BE2C (cell line): ENCODE data around the gene ASB9. TPM values are rescaled to one million over a fixed set of nuclear protein-coding genes. Genes with fewer than 3 reads are reported as not detected.
"Not testable (repeated sequence)": the region's sequence is repeated elsewhere in the genome, so short reads cannot be mapped to it uniquely, and the experiment has no call there.

Experiments
- DNase-seq: peaks from one replicate; pipeline ENCODE4 v3.0.0-alpha.2; 2020
- H3K27me3 ChIP-seq: fragments of 250-450 bp; sonication (Bioruptor Pico); 2 replicates; pipeline ENCODE4 v1.5.1; 2020; ENCODE audit warnings: mild to moderate bottlenecking
- H3K36me3 ChIP-seq: fragments of 250-450 bp; sonication (Bioruptor Pico); 2 replicates; pipeline ENCODE4 v1.5.1; 2020; ENCODE audit warnings: mild to moderate bottlenecking
- H3K4me1 ChIP-seq: fragments of 250-450 bp; sonication (Bioruptor Pico); 2 replicates; pipeline ENCODE4 v1.5.1; 2020
- H3K4me3 ChIP-seq: 2 replicates; pipeline ENCODE4 v1.5.1; 2011; ENCODE audit warnings: low read depth, low read length
- H3K9me3 ChIP-seq: fragments of 250-450 bp; sonication (Bioruptor Pico); 2 replicates; pipeline ENCODE4 v1.5.1; 2020
- CTCF ChIP-seq: IDR thresholded peaks from 2 replicates; pipeline ENCODE4 v1.5.1; 2012; ENCODE audit warnings: mild to moderate bottlenecking, low read depth, low read length
- polyA plus RNA-seq: library from polyadenylated mRNA; unstranded; fragments of >200 nt; gene quantifications from one replicate; pipeline ENCODE4 v1.2.1, GENCODE V29; 2012; ENCODE audit warnings: low read depth, missing spikeins; ENCODE audit not compliant: insufficient read length, insufficient read depth

The ASB9 gene
- not detected for polyA plus RNA-seq

DNA sequence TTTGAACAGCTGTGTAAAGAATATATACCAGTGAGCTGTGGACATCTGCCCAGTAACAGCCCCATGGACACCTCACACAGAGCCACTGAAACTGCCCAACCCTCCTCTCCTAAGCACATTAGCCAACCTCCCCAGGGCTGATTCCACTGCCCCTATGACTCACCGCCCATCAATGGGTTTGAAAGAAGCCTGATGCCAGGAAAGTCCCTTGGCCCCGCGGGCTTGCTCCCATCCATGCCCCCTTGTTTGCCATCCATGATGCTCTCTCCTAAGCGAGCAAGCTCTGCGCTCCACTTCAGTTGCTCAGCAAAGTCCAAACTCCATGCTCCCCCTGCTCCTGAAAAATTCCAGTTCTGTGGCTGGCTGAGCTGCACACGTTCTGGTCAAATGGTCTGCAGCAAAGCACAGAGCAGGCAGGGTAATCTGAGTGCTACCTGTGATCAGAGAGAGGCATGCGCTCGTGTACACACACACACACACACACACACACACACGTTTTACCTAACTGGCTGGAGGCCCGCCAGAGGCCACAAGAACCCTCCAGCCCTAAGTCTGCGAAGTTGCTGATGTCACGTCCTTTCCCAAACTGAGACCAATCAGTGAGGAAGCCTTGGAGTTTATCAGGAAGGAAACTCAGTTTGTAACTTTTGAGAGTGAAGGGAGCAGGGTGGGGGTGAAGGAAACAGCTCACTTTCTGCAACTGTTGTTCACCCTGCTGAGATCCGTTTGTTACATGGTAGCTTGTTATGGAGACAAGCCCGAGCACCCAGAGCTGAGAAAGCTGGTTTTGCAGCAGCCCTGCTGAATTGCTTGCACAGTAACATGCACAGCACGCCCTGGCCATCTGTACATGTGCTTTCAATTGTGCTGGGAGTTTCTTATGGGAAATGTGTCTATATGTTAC lies at the start of gene ASB9:
Gene ASB9, minus strand, starts transcription at position 466 of the 904 bp plus-strand sequence. Its CDS starts 209 bp downstream, at position 257.
- Histone ChIP-seq H3K4me1 (no peaks in the 10 kb centered on the region), H3K9me3 (no peaks in the 10 kb centered on the region), H3K27me3 (no peaks in the 10 kb centered on the region), H3K36me3 (no peaks in the 10 kb centered on the region), H3K4me3 (no peak within 1 kb of the TSS)
- no peak for TF ChIP-seq CTCF
- DNase-seq = peak; percentile 11

DNA sequence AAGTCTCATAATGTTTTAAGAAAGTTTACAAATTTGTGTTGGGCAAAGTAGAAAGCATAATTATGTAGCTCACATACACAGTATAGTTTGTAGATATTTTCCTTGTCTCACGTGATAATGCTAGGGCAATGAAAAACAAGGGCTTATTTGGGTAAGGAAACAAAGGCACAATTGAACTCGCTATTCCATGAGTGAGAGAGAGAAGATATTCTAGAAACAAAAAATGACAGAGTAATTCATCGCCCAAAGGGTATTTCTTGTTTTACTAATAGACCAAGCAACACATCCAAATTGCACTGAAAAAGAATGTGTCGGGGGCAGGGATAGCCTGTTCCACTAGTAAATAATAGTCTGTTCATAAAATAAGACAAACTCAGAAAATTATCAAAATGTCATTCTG lies 49.2 kb upstream of the ASB9 start:
- Histone ChIP-seq H3K27me3 (no peaks in the 10 kb centered on the region), H3K9me3 (no peaks in the 10 kb centered on the region), H3K4me1 (no peaks in the 10 kb centered on the region), H3K4me3 (no peak overlapping the region), H3K36me3 (no peaks in the 10 kb centered on the region)
- no peak for TF ChIP-seq CTCF
- no peak for DNase-seq

DNA sequence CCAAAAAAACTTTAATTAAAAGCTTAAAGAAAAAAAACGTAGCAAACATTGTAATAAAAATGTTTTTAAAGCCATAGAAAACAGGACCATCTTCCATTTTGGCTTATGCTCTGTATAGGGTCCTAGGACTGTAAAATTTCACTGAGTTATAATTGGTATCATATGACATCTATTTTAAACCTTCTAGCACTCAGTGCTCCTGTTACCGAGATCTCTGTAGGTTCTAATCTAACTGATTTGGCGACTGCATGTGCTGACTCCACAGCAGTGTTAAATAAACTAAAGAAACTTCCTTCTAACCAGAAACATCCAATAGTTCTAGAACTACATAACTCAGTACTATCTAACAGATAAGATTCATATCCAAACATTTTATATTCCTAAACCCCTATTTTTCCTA lies 45.6 kb upstream of the ASB9 start, which contains the start of gene ASB11:
Gene ASB11, minus strand, starts transcription at position 132 of the 400 bp plus-strand sequence. Its CDS starts 35 bp downstream, at position 97.
- no peak for DNase-seq
- TF ChIP-seq CTCF = no peak
- no peaks in the 10 kb centered on the region for H3K36me3 ChIP-seq
- no peak within 1 kb of the TSS for H3K4me3 ChIP-seq
- no peaks in the 10 kb centered on the region for H3K27me3 ChIP-seq
- no peaks in the 10 kb centered on the region for H3K4me1 ChIP-seq
- no peaks in the 10 kb centered on the region for H3K9me3 ChIP-seq

- Histone ChIP-seq H3K27me3 (no peaks in the 10 kb centered on the region), H3K9me3 (no peaks in the 10 kb centered on the region), H3K4me1 (no peaks in the 10 kb centered on the region), H3K4me3 (no peak overlapping the region), H3K36me3 (no peaks in the 10 kb centered on the region)
- DNase-seq = no peak
- no peak for TF ChIP-seq CTCF
Observed at GRCh38 chrX:15314472-15314871, 44.6 kb upstream of the ASB9 start.

DNA sequence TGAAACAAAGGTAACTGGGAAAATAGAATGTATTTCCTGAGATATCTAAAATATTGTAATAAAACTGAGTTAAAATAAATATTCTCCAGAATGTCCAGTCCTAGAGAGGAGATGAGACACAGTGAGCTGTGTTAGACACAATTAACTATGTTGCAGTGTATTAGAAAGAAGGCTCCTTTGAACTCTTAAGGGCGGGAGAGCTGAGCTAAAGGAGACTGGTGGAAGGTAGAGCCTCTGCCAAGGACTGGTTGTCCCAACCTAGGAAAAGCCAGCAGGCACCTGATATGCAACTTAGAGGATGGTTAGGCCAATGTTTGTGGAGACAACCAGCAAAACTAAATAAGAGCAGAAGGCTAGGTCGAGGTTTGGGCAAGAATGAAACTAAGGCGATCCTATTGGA lies 41.2 kb upstream of the ASB9 start:
- Histone ChIP-seq H3K9me3 (no peaks in the 10 kb centered on the region), H3K27me3 (no peaks in the 10 kb centered on the region), H3K4me3 (no peak overlapping the region), H3K4me1 (no peaks in the 10 kb centered on the region), H3K36me3 (no peaks in the 10 kb centered on the region)
- no peak for DNase-seq
- TF ChIP-seq CTCF = no peak

DNA sequence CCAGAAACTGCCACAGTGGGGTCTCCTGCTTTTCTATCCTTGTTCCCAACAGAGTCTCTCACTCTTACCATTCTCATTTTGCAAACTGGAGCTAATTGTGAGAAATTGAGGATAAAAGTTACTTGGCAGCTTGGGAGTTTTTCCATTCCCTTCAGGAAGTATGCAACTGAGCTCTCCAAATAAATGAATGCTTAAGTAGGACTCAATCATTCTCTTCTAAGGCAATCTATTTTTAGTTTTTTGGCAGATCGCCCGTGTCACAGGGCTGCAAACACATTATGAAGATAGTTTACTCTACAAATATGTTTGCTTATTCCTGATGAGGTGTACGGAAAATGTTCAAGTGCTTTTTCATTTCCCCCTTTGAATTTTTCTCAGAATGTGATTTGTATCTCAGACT lies 40.2 kb upstream of the ASB9 start:
- no peak for DNase-seq
- H3K27me3 ChIP-seq = no peaks in the 10 kb centered on the region

GRCh38 chrX:15305899-15306298 lies 36.0 kb upstream of the ASB9 start:
- H3K27me3 ChIP-seq, H3K4me3 ChIP-seq, H3K4me1 ChIP-seq, DNase-seq, H3K36me3 ChIP-seq, H3K9me3 ChIP-seq: not testable (repeated sequence)

More for the DNA sequence above, 40.2 kb upstream of the ASB9 start:
- no peak for TF ChIP-seq CTCF
- Histone ChIP-seq H3K36me3 (no peaks in the 10 kb centered on the region), H3K4me1 (no peaks in the 10 kb centered on the region), H3K9me3 (no peaks in the 10 kb centered on the region), H3K4me3 (no peak overlapping the region)
